Loucy (cell line): ENCODE measurements around the gene POU4F1.

ENCODE experiments used
- H2AFZ ChIP-seq: fragments of 200-600 bp; sonication (generic); 2 replicates; pipeline ENCODE4 v1.6.0; 2016; ENCODE audit warnings: antibody characterized with exemption, mild to moderate bottlenecking, low read length, moderate library complexity
- H3F3A ChIP-seq: fragments of 200-600 bp; 2 replicates; pipeline ENCODE4 v1.6.0; 2016; ENCODE audit warnings: antibody characterized with exemption, low read depth, mild to moderate bottlenecking
- H3K27me3 ChIP-seq: fragments of 200-600 bp; sonication (generic); 2 replicates; pipeline ENCODE4 v1.6.1; 2014; ENCODE audit warnings: low read length, mild to moderate bottlenecking; ENCODE audit not compliant: insufficient read depth, poor library complexity, severe bottlenecking
- H3K36me3 ChIP-seq: fragments of 200-600 bp; sonication (generic); 2 replicates; pipeline ENCODE4 v1.6.1; 2016; ENCODE audit warnings: low read length; ENCODE audit not compliant: insufficient read depth
- H3K4me1 ChIP-seq: fragments of 200-600 bp; sonication (generic); 2 replicates; pipeline ENCODE4 v1.5.1; 2014; ENCODE audit warnings: low read length, mild to moderate bottlenecking; ENCODE audit not compliant: insufficient read depth, poor library complexity, severe bottlenecking
- H3K4me2 ChIP-seq: fragments of 200-600 bp; sonication (generic); 2 replicates; pipeline ENCODE4 v1.6.0; 2014; ENCODE audit warnings: antibody characterized with exemption, low read length, low read depth, mild to moderate bottlenecking; ENCODE audit not compliant: poor library complexity, severe bottlenecking
- H3K4me3 ChIP-seq: fragments of 200-600 bp; sonication (generic); 2 replicates; pipeline ENCODE4 v1.5.1; 2014; ENCODE audit warnings: low read length, mild to moderate bottlenecking, mixed read lengths; ENCODE audit not compliant: poor library complexity, severe bottlenecking
- H3K79me2 ChIP-seq: fragments of 200-600 bp; sonication (generic); 2 replicates; pipeline ENCODE4 v1.6.1; 2014; ENCODE audit warnings: low read length; ENCODE audit not compliant: insufficient read depth
- H3K9ac ChIP-seq: fragments of 200-600 bp; sonication (generic); 2 replicates; pipeline ENCODE4 v1.6.0; 2014; ENCODE audit warnings: mild to moderate bottlenecking, low read depth, low read length, moderate library complexity; ENCODE audit not compliant: poor library complexity, severe bottlenecking
- H3K9me2 ChIP-seq: fragments of 200-600 bp; sonication (generic); replicated peaks from 2 replicates; pipeline ENCODE4 v1.6.1; 2016; ENCODE audit warnings: low read depth, low read length, mixed read lengths
- H3K9me3 ChIP-seq: fragments of 200-600 bp; sonication (generic); 2 replicates; pipeline ENCODE4 v1.6.1; 2014; ENCODE audit warnings: mild to moderate bottlenecking, antibody characterized with exemption, low read length, low read depth; ENCODE audit not compliant: insufficient read depth
- H4K20me1 ChIP-seq: fragments of 200-600 bp; sonication (generic); 2 replicates; pipeline ENCODE4 v1.6.0; 2014; ENCODE audit warnings: antibody characterized with exemption, low read length, mild to moderate bottlenecking; ENCODE audit not compliant: insufficient read depth, poor library complexity, severe bottlenecking
- EZH2phosphoT487 ChIP-seq: fragments of 200-600 bp; IDR thresholded peaks from 2 replicates; pipeline ENCODE4 v1.6.1; 2018; ENCODE audit warnings: antibody characterized with exemption, mild to moderate bottlenecking, moderate library complexity, borderline replicate concordance
- TF ChIP-seq, protein P1 (sequence below): fragments of 200-600 bp; sonication (generic); conservative IDR thresholded peaks from 2 replicates; pipeline ENCODE4 v1.5.1; 2014; ENCODE audit warnings: mild to moderate bottlenecking, antibody characterized with exemption, low read length

Gene POU4F1

GRCh38 chr13:78630511-78630910 lies 27.2 kb upstream of the POU4F1 start:
- peaks cover 88% of the 10 kb centered on the region for H3K36me3 ChIP-seq

DNA sequence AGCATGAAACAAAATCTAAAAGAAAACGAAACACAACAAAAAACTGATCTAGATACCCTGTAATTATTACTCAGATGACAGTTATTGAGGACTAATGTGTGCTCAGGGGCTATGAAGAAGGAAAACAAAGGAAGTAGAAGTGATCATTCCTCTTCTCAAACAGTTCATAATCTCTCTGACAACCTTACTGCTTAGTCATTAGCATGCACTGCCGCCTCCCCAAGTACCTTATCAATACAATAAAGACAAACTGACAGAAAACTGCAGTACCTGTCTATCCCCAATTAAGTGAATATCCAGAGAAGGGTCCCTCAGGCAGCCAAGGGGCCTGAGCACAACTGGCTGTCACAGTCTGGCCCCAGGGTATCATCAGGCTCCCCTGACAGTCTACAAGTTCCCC lies 22.0 kb upstream of the POU4F1 start:
- no peak overlapping the region for H2AFZ ChIP-seq
- TF ChIP-seq, protein P1, sequence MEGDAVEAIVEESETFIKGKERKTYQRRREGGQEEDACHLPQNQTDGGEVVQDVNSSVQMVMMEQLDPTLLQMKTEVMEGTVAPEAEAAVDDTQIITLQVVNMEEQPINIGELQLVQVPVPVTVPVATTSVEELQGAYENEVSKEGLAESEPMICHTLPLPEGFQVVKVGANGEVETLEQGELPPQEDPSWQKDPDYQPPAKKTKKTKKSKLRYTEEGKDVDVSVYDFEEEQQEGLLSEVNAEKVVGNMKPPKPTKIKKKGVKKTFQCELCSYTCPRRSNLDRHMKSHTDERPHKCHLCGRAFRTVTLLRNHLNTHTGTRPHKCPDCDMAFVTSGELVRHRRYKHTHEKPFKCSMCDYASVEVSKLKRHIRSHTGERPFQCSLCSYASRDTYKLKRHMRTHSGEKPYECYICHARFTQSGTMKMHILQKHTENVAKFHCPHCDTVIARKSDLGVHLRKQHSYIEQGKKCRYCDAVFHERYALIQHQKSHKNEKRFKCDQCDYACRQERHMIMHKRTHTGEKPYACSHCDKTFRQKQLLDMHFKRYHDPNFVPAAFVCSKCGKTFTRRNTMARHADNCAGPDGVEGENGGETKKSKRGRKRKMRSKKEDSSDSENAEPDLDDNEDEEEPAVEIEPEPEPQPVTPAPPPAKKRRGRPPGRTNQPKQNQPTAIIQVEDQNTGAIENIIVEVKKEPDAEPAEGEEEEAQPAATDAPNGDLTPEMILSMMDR = no peak
- TF ChIP-seq EZH2phosphoT487 = no peak
- no peaks in the 10 kb centered on the region for H3K9me2 ChIP-seq
- H3K9me3 ChIP-seq = no peaks in the 10 kb centered on the region
- no peak overlapping the region for H3K9ac ChIP-seq
- H3K4me3 ChIP-seq = no peak overlapping the region
- no peaks in the 10 kb centered on the region for H3K27me3 ChIP-seq
- peaks cover 16% of the 10 kb centered on the region for H3K4me1 ChIP-seq
- H3K36me3 ChIP-seq = peaks cover 97% of the 10 kb centered on the region
- peaks cover 83% of the 10 kb centered on the region for H3K79me2 ChIP-seq
- no peaks in the 10 kb centered on the region for H3F3A ChIP-seq
- H4K20me1 ChIP-seq = peaks cover 43% of the 10 kb centered on the region
- no peak overlapping the region for H3K4me2 ChIP-seq

More at GRCh38 chr13:78630511-78630910, 27.2 kb upstream of the POU4F1 start:
- TF ChIP-seq, protein P1 = no peak
- TF ChIP-seq EZH2phosphoT487 = no peak
- H3K27me3 ChIP-seq = no peaks in the 10 kb centered on the region
- H3K79me2 ChIP-seq = peaks cover 54% of the 10 kb centered on the region
- no peak overlapping the region for H3K9ac ChIP-seq
- no peaks in the 10 kb centered on the region for H3K9me2 ChIP-seq
- no peaks in the 10 kb centered on the region for H3F3A ChIP-seq
- peaks cover 26% of the 10 kb centered on the region for H3K4me1 ChIP-seq
- peaks cover 33% of the 10 kb centered on the region for H4K20me1 ChIP-seq
- no peaks in the 10 kb centered on the region for H3K9me3 ChIP-seq
- H2AFZ ChIP-seq = no peak overlapping the region
- H3K4me2 ChIP-seq = peak overlapping the region; percentile 5
- H3K4me3 ChIP-seq = no peak overlapping the region

DNA sequence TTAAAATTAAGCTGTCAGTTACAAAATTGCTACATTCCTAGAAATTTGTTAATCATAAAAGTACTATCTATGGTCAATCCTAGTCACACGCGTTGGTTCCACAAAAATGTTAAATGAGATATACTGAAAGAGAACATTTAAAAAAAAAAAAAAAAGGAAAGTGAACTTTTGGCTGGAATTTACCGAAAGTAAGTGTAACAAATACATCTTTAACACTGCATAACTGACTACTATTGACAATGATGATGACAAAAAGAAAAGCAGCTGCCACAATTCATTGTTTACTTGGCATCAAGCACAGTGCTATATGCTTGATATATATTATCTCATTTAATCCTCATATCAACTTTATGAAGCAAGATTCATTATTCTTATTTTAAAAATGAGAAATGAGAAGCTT lies 19.8 kb upstream of the POU4F1 start:
- Histone ChIP-seq H2AFZ (no peak overlapping the region), H3K4me2 (no peak overlapping the region), H3K9me3 (no peaks in the 10 kb centered on the region), H3K4me3 (no peak overlapping the region), H3K27me3 (no peaks in the 10 kb centered on the region), H3K36me3 (peaks cover 90% of the 10 kb centered on the region), H3K9ac (no peak overlapping the region), H3K9me2 (no peaks in the 10 kb centered on the region), H3K79me2 (peaks cover 73% of the 10 kb centered on the region), H3F3A (no peaks in the 10 kb centered on the region), H4K20me1 (peaks cover 39% of the 10 kb centered on the region), H3K4me1 (peaks cover 3% of the 10 kb centered on the region)
- TF ChIP-seq, protein P1 = no peak
- no peak for TF ChIP-seq EZH2phosphoT487
